Urothelium cell line (cell line): ENCODE measurements around the gene SLMAP.

ENCODE experiments used
- DNase-seq: peaks from one replicate; pipeline ENCODE4 v3.0.0; 2011; ENCODE audit warnings: low spot score, mixed read lengths
- FAIRE-seq: peaks from 2 replicates; lab custom pipeline; 2011; peaks lifted over from hg19 to GRCh38; lab: Jason Lieb, UNC

Gene SLMAP

GRCh38 chr3:57755741-57756527 is at the start of gene SLMAP:
Gene SLMAP (plus strand): TSS chr3:57756309. CDS start chr3:57757652, 1,343 bp downstream.
- DNase-seq (peak; percentile 94), FAIRE-seq (peak; percentile 52)

- no peak for DNase-seq
These were observed 49.6 kb upstream of the SLMAP start for GRCh38 chr3:57706462-57706861.

DNA sequence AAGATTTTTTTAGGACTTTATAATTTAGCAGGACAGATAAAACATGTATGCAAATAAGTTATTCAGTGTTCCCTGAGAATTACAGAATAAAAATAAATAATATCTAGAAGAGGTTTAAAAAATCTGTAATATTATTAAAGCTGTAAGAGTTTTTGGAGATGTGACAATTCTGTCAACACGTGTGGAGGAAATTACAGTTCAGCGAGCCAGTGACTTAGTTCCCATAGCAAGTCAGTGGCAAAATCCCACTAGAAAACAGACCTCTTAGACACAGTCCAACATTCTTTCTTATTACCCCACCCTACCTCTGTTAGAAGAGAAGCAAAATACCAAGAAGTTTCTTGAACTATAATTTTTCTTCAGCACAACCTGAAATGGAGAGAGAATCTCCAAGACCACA is 47.1 kb upstream of the SLMAP start:
- DNase-seq (no peak), FAIRE-seq (no peak)

More at GRCh38 chr3:57706462-57706861, 49.6 kb upstream of the SLMAP start:
- no peak for FAIRE-seq

DNA sequence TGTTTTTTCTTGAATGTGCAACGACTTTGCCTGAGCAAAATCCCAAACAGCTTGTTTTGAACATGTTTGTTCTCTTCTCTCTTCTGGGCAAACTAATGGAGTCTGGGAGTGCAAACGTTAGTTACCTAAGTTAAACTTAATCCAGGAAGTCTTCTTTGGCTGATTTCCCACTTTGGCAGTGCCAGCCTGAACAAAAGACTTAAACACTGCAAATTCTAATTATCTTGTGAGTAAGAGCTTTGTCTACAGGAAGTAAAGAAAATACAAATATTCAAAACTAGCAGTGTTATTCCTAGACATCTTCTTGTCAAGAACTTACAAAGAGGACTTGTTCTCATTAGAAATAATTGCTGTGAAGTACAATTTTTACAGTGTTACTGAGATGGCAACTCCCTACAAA is 46.5 kb upstream of the SLMAP start:
- FAIRE-seq: no peak
- no peak for DNase-seq

DNA sequence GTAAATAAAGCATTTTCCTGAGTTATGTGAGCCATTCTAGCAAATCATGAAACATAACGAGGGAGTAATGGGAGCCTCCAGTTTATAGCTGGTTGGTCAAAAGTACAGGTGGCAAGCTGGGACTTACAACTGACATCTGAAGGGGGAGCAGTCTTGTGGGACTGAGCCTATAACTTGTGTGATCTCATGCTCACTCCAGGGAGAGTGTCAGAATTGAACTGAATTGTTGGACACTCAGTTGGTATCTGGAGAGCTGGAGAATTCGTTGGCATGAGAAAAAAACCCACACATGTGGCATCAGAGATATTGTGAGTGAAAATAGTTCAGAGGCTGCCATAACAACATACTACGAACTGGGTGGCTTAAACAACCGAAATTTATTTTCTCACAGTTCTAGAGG is 40.4 kb upstream of the SLMAP start:
- FAIRE-seq: no peak
- no peak for DNase-seq

DNA sequence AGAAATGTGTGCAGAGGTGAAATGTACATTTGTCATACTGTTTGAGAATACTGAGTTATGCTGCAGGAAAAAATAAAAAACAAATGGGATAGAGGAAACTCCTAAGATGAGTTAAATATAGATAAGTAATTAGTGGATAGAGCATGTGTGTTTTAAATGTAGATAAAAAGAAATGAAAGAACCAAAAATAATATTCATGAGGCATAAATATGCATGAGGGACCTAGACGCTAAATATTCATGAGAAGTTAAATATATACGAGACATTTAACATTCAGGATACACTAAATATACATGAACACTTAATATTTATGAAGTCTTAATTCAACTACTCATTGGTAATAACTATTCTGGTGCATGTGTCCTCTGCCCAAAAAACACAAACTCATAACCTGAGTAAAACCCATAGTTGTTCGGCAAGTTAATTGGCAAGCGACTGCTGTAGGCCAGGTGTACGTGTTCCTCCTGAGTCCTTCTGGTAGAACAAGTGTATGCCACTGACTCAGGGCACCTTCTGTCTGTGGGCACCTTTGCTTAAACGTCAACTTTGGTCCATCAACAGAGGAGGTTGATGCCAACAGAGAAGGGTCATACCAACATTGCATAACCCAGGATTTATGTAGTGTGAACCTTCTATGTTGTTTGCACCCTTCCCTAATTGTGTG is 38.8 kb upstream of the SLMAP start:
- DNase-seq (no peak), FAIRE-seq (no peak)

- no peak for DNase-seq
- no peak for FAIRE-seq
These were observed 38.0 kb upstream of the SLMAP start for GRCh38 chr3:57718118-57718517.

DNA sequence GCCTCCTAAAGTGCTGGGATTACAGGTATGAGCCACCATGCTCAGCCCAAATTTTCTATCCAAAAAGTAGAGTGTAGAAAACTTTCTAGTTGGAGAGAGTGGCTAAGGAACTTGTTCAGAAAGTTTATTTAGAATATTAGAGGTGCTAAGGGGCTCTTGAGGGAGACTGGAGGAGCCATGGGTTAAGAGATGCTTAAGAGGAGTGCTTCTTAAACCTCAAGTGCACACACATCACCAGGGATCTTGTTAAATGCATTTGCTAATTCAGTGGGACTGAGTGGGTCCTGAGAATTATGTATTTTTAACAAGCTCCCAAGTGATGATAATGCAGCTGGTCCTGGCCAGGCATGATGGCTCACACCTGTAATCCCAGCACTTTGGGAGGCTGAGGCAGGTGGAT is 29.7 kb upstream of the SLMAP start:
- FAIRE-seq: no peak

DNA sequence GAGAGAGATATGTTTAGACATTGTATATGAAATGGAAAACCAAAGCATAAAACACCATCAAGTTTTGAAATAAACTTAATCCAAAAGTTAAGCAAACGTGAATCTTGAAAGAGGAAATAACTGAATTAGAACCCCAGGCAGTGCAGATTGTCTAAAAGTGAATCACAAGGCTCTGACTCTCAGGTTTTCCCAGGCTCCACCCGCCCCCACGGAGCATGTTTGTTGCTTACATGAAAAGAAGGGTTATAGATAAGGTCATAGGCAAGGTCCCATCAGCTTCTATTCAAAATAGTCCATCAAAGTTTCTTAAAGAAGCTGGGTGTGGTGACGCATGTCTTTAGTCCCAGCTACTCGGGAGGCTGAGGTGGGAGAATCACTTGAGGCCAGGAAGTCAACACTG is 29.0 kb upstream of the SLMAP start:
- DNase-seq (no peak), FAIRE-seq (no peak)

More for the DNA sequence above, 29.7 kb upstream of the SLMAP start:
- DNase-seq: no peak

- DNase-seq (no peak), FAIRE-seq (no peak)
These were observed 26.6 kb upstream of the SLMAP start for GRCh38 chr3:57729334-57730045.

DNA sequence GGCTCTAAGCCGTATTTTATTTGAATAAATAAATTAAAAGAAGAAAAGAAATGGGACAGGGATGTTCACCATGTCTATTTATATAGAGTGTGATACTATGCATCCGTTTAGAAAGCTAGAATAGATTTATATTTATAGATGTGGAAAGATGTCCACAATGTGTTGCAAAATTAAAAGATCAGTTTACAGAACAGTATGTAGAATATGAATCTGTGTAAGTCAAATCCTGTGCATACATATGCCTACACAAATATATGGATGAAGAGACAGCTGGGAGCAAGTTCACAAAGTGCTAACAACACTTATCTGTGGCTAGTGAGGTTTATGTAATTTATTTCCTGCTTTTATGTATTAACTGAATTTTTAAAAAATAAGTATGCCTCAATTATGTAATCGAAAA is 25.4 kb upstream of the SLMAP start:
- FAIRE-seq: no peak
- DNase-seq: no peak

GRCh38 chr3:57731311-57731710 is 24.8 kb upstream of the SLMAP start:
- DNase-seq (no peak), FAIRE-seq (no peak)

GRCh38 chr3:57733790-57734189 is 22.3 kb upstream of the SLMAP start:
- FAIRE-seq (no peak), DNase-seq (no peak)

- DNase-seq: no peak
- no peak for FAIRE-seq
These were observed 20.7 kb upstream of the SLMAP start for GRCh38 chr3:57735405-57735804.

DNA sequence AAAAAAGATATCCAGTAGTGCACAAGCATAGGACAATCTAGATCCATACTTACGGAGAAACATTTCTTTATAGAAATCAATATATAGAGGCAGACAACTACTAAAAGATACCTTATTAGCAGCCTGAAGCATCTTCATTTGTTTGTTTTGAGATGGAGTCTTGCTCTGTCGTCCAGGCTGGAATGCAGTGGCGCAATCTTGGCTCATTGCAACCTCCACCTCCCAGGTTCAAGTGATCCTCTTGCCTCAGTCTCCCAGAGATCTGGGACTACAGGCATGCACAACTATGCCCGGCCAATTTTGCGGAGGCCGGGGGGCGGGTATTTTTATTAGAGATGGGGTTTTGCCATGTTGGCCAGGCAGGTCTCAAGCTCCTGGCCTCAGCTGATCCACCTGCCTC is 18.3 kb upstream of the SLMAP start:
- FAIRE-seq: no peak

DNA sequence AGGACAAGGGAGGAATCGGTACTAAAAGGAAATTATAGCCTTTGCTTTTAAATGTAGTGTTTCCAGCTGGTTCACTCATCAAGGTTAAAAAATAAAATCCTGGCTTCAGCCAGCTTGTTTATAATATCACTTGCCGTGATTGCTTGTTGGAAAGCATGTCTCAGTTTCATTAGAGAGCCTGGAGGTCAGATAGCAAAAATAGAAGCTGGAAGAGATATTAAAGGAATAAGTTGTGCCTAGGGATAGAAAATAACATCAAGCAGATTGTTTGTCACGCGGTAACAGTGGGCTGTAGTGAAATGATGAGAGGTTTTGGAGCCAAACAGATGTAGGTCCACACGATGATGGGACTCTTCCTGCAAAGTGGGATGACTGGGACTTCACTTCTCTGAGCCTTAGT is 17.7 kb upstream of the SLMAP start:
- FAIRE-seq (no peak), DNase-seq (no peak)

More for the DNA sequence above, 18.3 kb upstream of the SLMAP start:
- DNase-seq: no peak

DNA sequence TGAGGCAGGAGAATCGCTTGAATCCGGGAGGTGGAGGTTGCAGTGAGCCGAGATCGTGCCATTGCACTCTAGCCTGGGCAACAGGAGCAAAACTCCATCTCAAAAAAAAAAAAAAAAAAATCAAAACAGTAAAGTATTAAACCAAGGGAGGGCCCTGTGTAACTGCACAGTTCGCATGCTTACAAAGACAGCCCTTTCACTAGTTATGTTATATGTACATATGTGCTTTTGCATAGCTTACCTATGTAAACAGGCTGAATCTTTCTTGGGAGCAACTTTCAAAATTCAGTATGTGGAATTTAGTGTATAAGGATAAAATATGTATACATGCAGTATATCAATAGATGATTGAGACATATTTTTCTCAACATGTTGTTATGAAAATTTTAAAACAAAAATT is 16.1 kb upstream of the SLMAP start:
- FAIRE-seq: no peak
- DNase-seq: no peak

DNA sequence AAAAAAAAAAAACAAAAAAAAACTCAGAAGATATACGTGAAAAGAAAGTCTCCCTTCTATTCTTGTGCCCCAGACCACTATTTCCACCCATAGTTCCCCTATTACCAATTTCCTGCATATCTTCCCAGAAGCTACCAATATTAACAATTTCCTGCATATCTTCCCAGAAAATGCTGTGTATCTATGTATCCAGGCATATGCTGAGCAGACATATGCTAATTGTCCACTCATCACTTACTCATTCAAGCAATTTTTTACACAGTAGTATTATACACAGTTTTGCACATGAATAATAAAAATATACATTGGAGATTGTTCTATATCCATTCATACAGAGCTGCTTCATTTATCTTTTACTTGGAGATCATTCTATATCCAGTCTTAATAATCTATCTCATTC is 12.6 kb upstream of the SLMAP start:
- no peak for DNase-seq
- no peak for FAIRE-seq

GRCh38 chr3:57745101-57745500 is 11.0 kb upstream of the SLMAP start:
- DNase-seq (no peak), FAIRE-seq (no peak)

DNA sequence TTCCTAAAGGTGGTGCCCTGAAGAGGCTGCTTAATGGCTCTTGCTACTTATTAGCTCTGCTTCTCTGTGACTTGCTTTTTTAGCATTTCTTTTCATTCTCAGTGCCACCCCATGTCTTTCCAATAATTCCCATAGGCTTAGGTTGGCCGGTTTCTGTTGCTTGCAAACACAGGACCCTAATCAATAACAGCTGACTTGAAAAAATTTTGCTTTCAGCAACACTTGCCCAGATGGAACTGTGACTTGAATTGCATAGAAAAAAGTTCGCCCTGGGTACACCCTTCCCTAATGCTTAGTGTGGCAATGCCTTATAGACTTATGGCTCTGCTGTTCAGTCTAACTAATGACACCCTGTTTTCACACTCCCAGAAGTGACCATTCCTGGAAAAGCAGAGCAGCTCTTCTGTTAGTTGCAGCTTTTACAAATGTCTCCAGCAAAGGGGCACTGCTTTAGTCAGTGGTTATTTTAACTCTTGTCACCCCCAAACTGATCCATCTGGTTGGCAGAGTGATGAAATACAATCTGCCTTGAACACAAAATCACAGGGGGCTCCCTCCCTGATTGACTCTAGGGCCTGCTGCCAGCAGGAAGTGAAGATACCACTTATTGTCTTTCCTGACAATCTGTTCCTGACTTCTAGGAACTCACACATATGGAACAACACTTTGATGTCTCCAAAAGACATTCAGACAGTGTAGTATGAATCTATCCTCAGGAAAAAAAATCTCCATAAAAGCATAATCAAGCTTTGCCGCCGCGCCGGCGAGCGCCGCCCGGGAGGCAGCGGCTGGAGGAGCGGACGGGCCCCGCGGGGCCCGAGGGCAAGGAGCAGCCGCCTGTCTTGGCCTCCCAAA is 9.7 kb upstream of the SLMAP start:
- no peak for DNase-seq
- no peak for FAIRE-seq

DNA sequence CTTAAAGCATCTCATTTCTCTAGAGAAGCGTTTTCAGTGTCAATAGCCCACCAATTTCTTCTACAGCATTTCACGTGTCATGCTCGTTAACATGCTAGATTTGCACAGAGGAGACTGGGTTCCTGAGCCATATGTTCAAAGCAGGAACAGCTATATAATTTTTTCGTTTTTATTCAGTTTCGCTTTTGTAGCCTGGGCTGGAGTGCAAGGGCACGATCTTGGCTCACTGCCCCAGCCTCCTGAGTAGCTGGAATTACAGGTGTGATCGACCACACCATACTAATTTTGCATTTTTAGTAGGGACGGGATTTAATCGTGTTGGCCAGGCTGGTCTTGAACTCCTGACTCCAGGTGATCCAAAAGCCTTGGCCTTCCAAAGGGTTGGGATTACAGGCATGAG is 6.6 kb upstream of the SLMAP start:
- DNase-seq (no peak), FAIRE-seq (no peak)
